ENCODE data around the gene NSDHL.
A peak's percentile ranks its signal among the peaks of the same experiment; 100 is the strongest.

The NSDHL gene

GRCh38 chrX:152912641-152913040 lies 81.8 kb downstream of the NSDHL start:
- DNase-seq (ENCODE audit: low read depth): no peak
- no peak overlapping the region for H3K4me3 ChIP-seq (ENCODE audit: low read depth, low read length)
- no peak for TF ChIP-seq CTCF (conservative IDR thresholded peaks at IDR 0.05; ENCODE audit: low read depth, low read length)

GRCh38 chrX:152913346-152913745 lies 82.5 kb downstream of the NSDHL start:
- no peak for TF ChIP-seq CTCF (conservative IDR thresholded peaks at IDR 0.05; ENCODE audit: low read depth, low read length)
- no peak overlapping the region for H3K4me3 ChIP-seq (ENCODE audit: low read depth, low read length)
- no peak for DNase-seq (ENCODE audit: low read depth)

GRCh38 chrX:152913910-152914309 lies 83.0 kb downstream of the NSDHL start:
- no peak for DNase-seq (ENCODE audit: low read depth)
- no peak for TF ChIP-seq CTCF (conservative IDR thresholded peaks at IDR 0.05; ENCODE audit: low read depth, low read length)
- H3K4me3 ChIP-seq (ENCODE audit: low read depth, low read length): no peak overlapping the region

GRCh38 chrX:152915541-152916241 lies 84.8 kb downstream of the NSDHL start:
- H3K4me3 ChIP-seq (ENCODE audit: low read depth, low read length): no peak overlapping the region
- DNase-seq (ENCODE audit: low read depth): peak; percentile 82
- peak; percentile 79 for TF ChIP-seq CTCF (conservative IDR thresholded peaks at IDR 0.05; ENCODE audit: low read depth, low read length)

GRCh38 chrX:152917656-152918579 lies 87.1 kb downstream of the NSDHL start:
- no peak overlapping the region for H3K4me3 ChIP-seq (ENCODE audit: low read depth, low read length)
- no peak for TF ChIP-seq CTCF (conservative IDR thresholded peaks at IDR 0.05; ENCODE audit: low read depth, low read length)
- DNase-seq (ENCODE audit: low read depth): peak; percentile 34

GRCh38 chrX:152918707-152919106 lies 87.8 kb downstream of the NSDHL start:
- H3K4me3 ChIP-seq (ENCODE audit: low read depth, low read length): no peak overlapping the region
- TF ChIP-seq CTCF (conservative IDR thresholded peaks at IDR 0.05; ENCODE audit: low read depth, low read length): no peak
- no peak for DNase-seq (ENCODE audit: low read depth)
